Measurements from ENCODE around the gene PRKCH. TPM values are rescaled to one million over a fixed set of nuclear protein-coding genes. Genes with fewer than 3 reads are reported as not detected.

The PRKCH gene
- total RNA-seq (100 to 1,000 TPM; 224 to 359 (median 320) TPM), polyA plus RNA-seq (100 to 1,000 TPM; 191 to 285 TPM), total RNA-seq (384 reads per million, percentile 97 among the genes with 10 or more reads in this experiment)

GRCh38 chr14:61321385-61322010, at the start of gene PRKCH:
PRKCH (plus strand) TSS chr14:61321579; CDS start chr14:61322102, 523 bp downstream.
- Histone ChIP-seq H3K9me3 (ENCODE audit: control insufficient read depth in 2 of 3, low read length in 3 of 3) (no peaks in the 10 kb centered on the region), H3K27ac (ENCODE audit: low read depth, low read length) (peak within 1 kb of the TSS; percentile 91), H3K4me1 (ENCODE audit: control insufficient read depth in 2 of 2, insufficient read depth in 2 of 2, low read length in 2 of 2) (peaks cover 20 to 22% of the 10 kb centered on the region in 2 donors), H3K36me3 (ENCODE audit: control insufficient read depth in 2 of 3, insufficient read depth in 3 of 3, low read length in 3 of 3) (peaks cover 0 to 16% (median 5%) of the 10 kb centered on the region in 3 experiments), H3K27me3 (ENCODE audit: control insufficient read depth in 2 of 2, insufficient read depth in 2 of 2, low read length in 2 of 2) (no peaks in the 10 kb centered on the region), H3K4me3 (ENCODE audit: low read length) (peak within 1 kb of the TSS; percentile 90)
- ATAC-seq (peak; percentile 87), DNase-seq (peak; percentile 67 to 87 (median 84))
- peak within 1 kb of the TSS in 9 of 10 donors; percentile 95 to 100 (median 98) for H3K4me3 Mint-ChIP-seq
- H3K27me3 Mint-ChIP-seq: no peaks in the 10 kb centered on the region
- intact Hi-C loops (cut with micrococcal nuclease): loop anchor here (1.0 to 10.0 kb wide), 14 partner anchors 15 to 1077 kb away; partner anchors contain the start of genes HIF1A (in 1 of the 2), PPM1A (in 1 of the 2) and SNAPC1 (in 1 of the 2)
- peaks cover 0 to 3% (median 0%) of the 10 kb centered on the region in 11 donors for H3K9me3 Mint-ChIP-seq
- peak within 1 kb of the TSS in 8 of 9 donors; percentile 93 to 99 (median 97) for H3K27ac Mint-ChIP-seq
- H3K4me1 Mint-ChIP-seq: peaks cover 9 to 26% (median 25%) of the 10 kb centered on the region in 7 donors
- peaks cover 0 to 35% (median 17%) of the 10 kb centered on the region in 5 donors for H3K36me3 Mint-ChIP-seq
- CTCF ChIA-PET: interaction anchor here (0.5 to 3.3 kb wide), 11 partner anchors 13 to 237 kb away, joined by 3 to 15 read pairs (median 4); no protein-coding TSS in a partner anchor
- POLR2A ChIA-PET: interaction anchor here (0.6 to 10.2 kb wide), 16 partner anchors 14 to 139 kb away, joined by 3 to 214 read pairs (median 4); no protein-coding TSS in a partner anchor

- peaks cover 0 to 10% of the 10 kb centered on the region in 2 donors for H3K4me1 ChIP-seq (ENCODE audit: control insufficient read depth in 2 of 2, insufficient read depth in 2 of 2, low read length in 2 of 2)
- H3K9me3 Mint-ChIP-seq: no peaks in the 10 kb centered on the region
- H3K4me3 ChIP-seq (ENCODE audit: low read length): no peak overlapping the region
- H3K36me3 Mint-ChIP-seq: no peaks in the 10 kb centered on the region
- H3K36me3 ChIP-seq (ENCODE audit: control insufficient read depth in 2 of 3, insufficient read depth in 3 of 3, low read length in 3 of 3): no peaks in the 10 kb centered on the region
- intact Hi-C loops (cut with micrococcal nuclease): no loop called here
- H3K27ac Mint-ChIP-seq: no peak overlapping the region
- peaks cover 0 to 63% (median 12%) of the 10 kb centered on the region in 5 donors for H3K27me3 Mint-ChIP-seq
- H3K27ac ChIP-seq (ENCODE audit: low read depth, low read length): no peak overlapping the region
- CTCF ChIA-PET: interaction anchor here (0.5 to 0.6 kb wide), 2 partner anchors 197 to 540 kb away, joined by 3 to 4 read pairs; no protein-coding TSS in a partner anchor
- H3K27me3 ChIP-seq (ENCODE audit: control insufficient read depth in 2 of 2, insufficient read depth in 2 of 2, low read length in 2 of 2): no peaks in the 10 kb centered on the region
- POLR2A ChIA-PET: interaction anchor here (1.3 kb wide), 1 partner anchor 8 kb away, joined by 4 read pairs; no protein-coding TSS in a partner anchor
- DNase-seq: no peak
- no peak overlapping the region for H3K4me3 Mint-ChIP-seq
- peaks cover 9 to 26% (median 17%) of the 10 kb centered on the region in 7 donors for H3K4me1 Mint-ChIP-seq
- ATAC-seq: no peak
- H3K9me3 ChIP-seq (ENCODE audit: control insufficient read depth in 2 of 3, low read length in 3 of 3): no peaks in the 10 kb centered on the region
These were observed 44.1 kb upstream of the PRKCH start for GRCh38 chr14:61277232-61277631.

GRCh38 chr14:61277784-61278183, 43.6 kb upstream of the PRKCH start:
- H3K36me3 ChIP-seq (ENCODE audit: control insufficient read depth in 2 of 3, insufficient read depth in 3 of 3, low read length in 3 of 3): no peaks in the 10 kb centered on the region
- no peak overlapping the region for H3K27ac ChIP-seq (ENCODE audit: low read depth, low read length)
- ChIA-PET CTCF (interaction anchor here (0.5 kb wide), 1 partner anchor 196 kb away, joined by 3 read pairs; no protein-coding TSS in a partner anchor), POLR2A (interaction anchor here (0.6 to 1.3 kb wide), 2 partner anchors 8 to 613 kb away, joined by 3 to 4 read pairs; no protein-coding TSS in a partner anchor)
- H3K9me3 ChIP-seq (ENCODE audit: control insufficient read depth in 2 of 3, low read length in 3 of 3): no peaks in the 10 kb centered on the region
- no peak overlapping the region for H3K27ac Mint-ChIP-seq
- H3K4me3 ChIP-seq (ENCODE audit: low read length): no peak overlapping the region
- H3K4me1 Mint-ChIP-seq: peaks cover 9 to 31% (median 18%) of the 10 kb centered on the region in 7 donors
- no peak overlapping the region for H3K4me3 Mint-ChIP-seq
- H3K9me3 Mint-ChIP-seq: no peaks in the 10 kb centered on the region
- no peaks in the 10 kb centered on the region for H3K36me3 Mint-ChIP-seq
- no peaks in the 10 kb centered on the region for H3K27me3 ChIP-seq (ENCODE audit: control insufficient read depth in 2 of 2, insufficient read depth in 2 of 2, low read length in 2 of 2)
- peaks cover 0 to 62% (median 12%) of the 10 kb centered on the region in 5 donors for H3K27me3 Mint-ChIP-seq
- intact Hi-C loops (cut with micrococcal nuclease): no loop called here
- no peak for DNase-seq
- no peak for ATAC-seq
- peaks cover 0 to 10% of the 10 kb centered on the region in 2 donors for H3K4me1 ChIP-seq (ENCODE audit: control insufficient read depth in 2 of 2, insufficient read depth in 2 of 2, low read length in 2 of 2)

GRCh38 chr14:61279082-61279481, 42.3 kb upstream of the PRKCH start:
- Histone ChIP-seq H3K27ac (ENCODE audit: low read depth, low read length) (no peak overlapping the region), H3K36me3 (ENCODE audit: control insufficient read depth in 2 of 3, insufficient read depth in 3 of 3, low read length in 3 of 3) (no peaks in the 10 kb centered on the region), H3K9me3 (ENCODE audit: control insufficient read depth in 2 of 3, low read length in 3 of 3) (no peaks in the 10 kb centered on the region), H3K27me3 (ENCODE audit: control insufficient read depth in 2 of 2, insufficient read depth in 2 of 2, low read length in 2 of 2) (no peaks in the 10 kb centered on the region), H3K4me1 (ENCODE audit: control insufficient read depth in 2 of 2, insufficient read depth in 2 of 2, low read length in 2 of 2) (peaks cover 0 to 10% of the 10 kb centered on the region in 2 donors), H3K4me3 (ENCODE audit: low read length) (no peak overlapping the region)
- Mint-ChIP-seq H3K4me1 (peaks cover 16 to 44% (median 27%) of the 10 kb centered on the region in 7 donors), H3K9me3 (no peaks in the 10 kb centered on the region), H3K27ac (peak overlapping the region in 1 of 9 donors; percentile 22), H3K4me3 (peak overlapping the region in 9 of 10 donors; percentile 11 to 97 (median 91)), H3K27me3 (peaks cover 0 to 57% (median 5%) of the 10 kb centered on the region in 5 donors), H3K36me3 (no peaks in the 10 kb centered on the region)
- DNase-seq (no peak), ATAC-seq (no peak)
- ChIA-PET CTCF (interaction anchor here (0.7 to 3.2 kb wide), 6 partner anchors 9 to 559 kb away, joined by 3 to 10 read pairs (median 4); no protein-coding TSS in a partner anchor), POLR2A (interaction anchor here (0.6 to 0.9 kb wide), 2 partner anchors 63 to 275 kb away, joined by 3 read pairs; no protein-coding TSS in a partner anchor)
- intact Hi-C loops (cut with micrococcal nuclease): no loop called here

- Mint-ChIP-seq H3K27ac (peak overlapping the region; percentile 83 to 95 (median 93)), H3K9me3 (no peaks in the 10 kb centered on the region), H3K4me1 (peaks cover 18 to 48% (median 31%) of the 10 kb centered on the region in 7 donors), H3K27me3 (peaks cover 0 to 54% (median 0%) of the 10 kb centered on the region in 5 donors), H3K36me3 (no peaks in the 10 kb centered on the region), H3K4me3 (peak overlapping the region; percentile 89 to 97 (median 91))
- H3K4me3 ChIP-seq (ENCODE audit: low read length): peak overlapping the region; percentile 87
- H3K4me1 ChIP-seq (ENCODE audit: control insufficient read depth in 2 of 2, insufficient read depth in 2 of 2, low read length in 2 of 2): peaks cover 0 to 10% of the 10 kb centered on the region in 2 donors
- peak overlapping the region; percentile 77 for H3K27ac ChIP-seq (ENCODE audit: low read depth, low read length)
- intact Hi-C loops (cut with micrococcal nuclease): loop anchor here in 1 of 2 donors (1.0 kb wide), 3 partner anchors 11 to 1030 kb away; partner anchors contain the start of gene HIF1A
- POLR2A ChIA-PET: interaction anchor here (0.6 to 1.9 kb wide), 18 partner anchors 9 to 1031 kb away, joined by 3 to 7 read pairs (median 3); partner anchors contain the start of genes PPM1A, PRKCH, SNAPC1 and TRMT5
- no peaks in the 10 kb centered on the region for H3K36me3 ChIP-seq (ENCODE audit: control insufficient read depth in 2 of 3, insufficient read depth in 3 of 3, low read length in 3 of 3)
- DNase-seq (peak in 6 of 9 donors; percentile 32 to 59 (median 52)), ATAC-seq (peak; percentile 49)
- H3K9me3 ChIP-seq (ENCODE audit: control insufficient read depth in 2 of 3, low read length in 3 of 3): no peaks in the 10 kb centered on the region
- no peaks in the 10 kb centered on the region for H3K27me3 ChIP-seq (ENCODE audit: control insufficient read depth in 2 of 2, insufficient read depth in 2 of 2, low read length in 2 of 2)
- CTCF ChIA-PET: interaction anchor here (0.8 to 3.2 kb wide), 6 partner anchors 10 to 557 kb away, joined by 3 to 13 read pairs (median 4); no protein-coding TSS in a partner anchor
These were observed 41.3 kb upstream of the PRKCH start for GRCh38 chr14:61280092-61280525.

Measured in naive thymus-derived CD4-positive, alpha-beta T cell (primary cell).